HepG2 (cell line): Measurements from ENCODE around the gene ATG2A. TPM values are rescaled to one million over a fixed set of nuclear protein-coding genes. Genes with fewer than 3 reads are reported as not detected.

Source experiments
- ATAC-seq: fragments of 200-7000 bp; cut with Tn5 transposase; 3 replicates; pipeline ENCODE4 v1.9.1; 2020; ENCODE audit warnings: mild to moderate bottlenecking, moderate library complexity
- BruUV-seq: library from RNA; stranded (reverse); fragments of 400-500 nt; replicated peaks from 2 replicates; lab custom pipeline; 2021; lab: Mats Ljungman, UMichigan
- CTCF ChIA-PET: fragments of 300-600 bp; formaldehyde crosslinking; extraction: SDS; loops from one replicate; lab custom pipeline; 2021; ENCODE audit warnings: low total read pairs, inconsistent platforms, low intra/inter-chr PET ratio; lab: Yijun Ruan, JAX
- POLR2A ChIA-PET: fragments of 350-600 bp; sonication (Branson Sonifier 250); formaldehyde crosslinking; loops from one replicate; lab custom pipeline; 2020; ENCODE audit warnings: antibody characterized with exemption, inconsistent platforms; lab: Yijun Ruan, JAX
- DNase-seq: peaks from one replicate; pipeline ENCODE4 v3.0.0-alpha.2; 2015; ENCODE audit warnings: low spot score
- FAIRE-seq: peaks from 3 replicates; lab custom pipeline; 2011; peaks lifted over from hg19 to GRCh38; lab: Jason Lieb, UNC
- H2AFZ ChIP-seq: one replicate; pipeline ENCODE4 v1.6.1; 2011; ENCODE audit warnings: low read length, inconsistent platforms
- H3K27ac ChIP-seq: fragments of 300-600 bp; 3 replicates; pipeline ENCODE4 v1.8.0; 2011; ENCODE audit warnings: mixed run types, mild to moderate bottlenecking, mixed read lengths, low read length, inconsistent platforms; ENCODE audit not compliant: insufficient read depth; ENCODE audit errors: extremely low read length
- H3K27me3 ChIP-seq, 2 experiments: fragments of 200-600 bp in 1 of 2; 2 replicates in 1 of 2; 3 replicates in 1 of 2; pipeline versions ENCODE4 v1.6.0 to v1.8.0; 2011; ENCODE audit warnings: low read length in 2 of 2, mild to moderate bottlenecking in 2 of 2, moderate library complexity in 2 of 2, inconsistent platforms in 1 of 2; ENCODE audit not compliant: insufficient read depth in 2 of 2, control insufficient read depth in 1 of 2
- H3K36me3 ChIP-seq, 2 experiments: fragments of 200-600 bp in 1 of 2; replicated peaks in 1 of 2; 2 replicates in 1 of 2; 3 replicates in 1 of 2; pipeline versions ENCODE4 v1.5.1 to v1.8.0; 2011; ENCODE audit warnings: low read length in 2 of 2, inconsistent platforms in 1 of 2; ENCODE audit not compliant: insufficient read depth in 2 of 2, control insufficient read depth in 1 of 2
- H3K4me1 ChIP-seq: 2 replicates; pipeline ENCODE4 v1.5.1; 2012; ENCODE audit warnings: low read length, inconsistent platforms; ENCODE audit not compliant: insufficient read depth
- H3K4me2 ChIP-seq: 2 replicates; pipeline ENCODE4 v1.6.0; 2011; ENCODE audit warnings: low read depth, low read length, inconsistent platforms
- H3K4me3 ChIP-seq, 3 experiments: fragments of 200-600 bp in 1 of 3; sonication (generic), shearing (Covaris generic) in 1 of 3; replicated peaks in 1 of 3; 2 replicates each; pipeline ENCODE4 v1.5.1; 2011 to 2016; ENCODE audit warnings: low read length in 3 of 3, inconsistent platforms in 2 of 3, low read depth in 2 of 3, mild to moderate bottlenecking in 2 of 3, control low read depth in 1 of 3, mixed read lengths in 1 of 3; ENCODE audit not compliant: insufficient read depth in 1 of 3
- H3K79me2 ChIP-seq: one replicate; pipeline ENCODE4 v1.6.1; 2011; ENCODE audit warnings: low read length, inconsistent platforms; ENCODE audit not compliant: insufficient read depth
- H3K9ac ChIP-seq: 2 replicates; pipeline ENCODE4 v1.6.0; 2011; ENCODE audit warnings: mild to moderate bottlenecking, low read depth, low read length, inconsistent platforms; ENCODE audit not compliant: insufficient read depth
- H3K9me3 ChIP-seq: 2 replicates; pipeline ENCODE4 v1.5.1; 2012; ENCODE audit warnings: mild to moderate bottlenecking, low read length
- H4K20me1 ChIP-seq: 2 replicates; pipeline ENCODE4 v1.6.0; 2011; ENCODE audit warnings: inconsistent platforms, mild to moderate bottlenecking, low read length, moderate library complexity; ENCODE audit not compliant: insufficient read depth
- ATF7-NPFF ChIP-seq: sonication (generic); formaldehyde crosslinking; IDR thresholded peaks from 2 replicates; pipeline ENCODE4 v1.8.1; 2023; ENCODE audit warnings: mild to moderate bottlenecking, low read depth, missing genetic modification reagents, moderate library complexity
- TEAD2 ChIP-seq: sonication (generic); formaldehyde crosslinking; IDR thresholded peaks from 2 replicates; pipeline ENCODE4 v1.9.0; 2021; ENCODE audit warnings: missing genetic modification reagents
- WGBS: methylation state at CpG from one replicate; pipeline ENCODE4 v1.1.6; 2017; ENCODE audit warnings: low lambda C conversion rate; 5-methylcytosine and 5-hydroxymethylcytosine counted together
- in situ Hi-C: cut with HindIII; loops from 2 replicates; pipeline ENCODE4 v1.10.0; 2017; ENCODE audit warnings: low pct_unique_long_range_greater_than_20kb; ENCODE audit not compliant: extremely low pct_ligation_motif_present
- intact Hi-C: fragments of 100-400 bp; cut with micrococcal nuclease; formaldehyde crosslinking; loops from one replicate; pipeline ENCODE4 v1.10.0; 2022; ENCODE audit not compliant: unreplicated experiment
- polyA plus RNA-seq, 8 experiments: library from polyadenylated mRNA; depleted of rRNA in 3 of 8; stranded (reverse) in 7 of 8; unstranded in 1 of 8; fragments of >200 nt; fragmentation: Illumina TruSeq in 4 of 8; extraction: Trizol in 4 of 8; gene quantifications; 2 replicates each; pipeline versions ENCODE4 v1.2.1 to v1.2.3, GENCODE V29; 2011 to 2016; ENCODE audit warnings: low read depth in 4 of 8, missing spikeins in 1 of 8, mixed read lengths in 1 of 8; ENCODE audit not compliant: insufficient read depth in 1 of 8
- total RNA-seq, 5 experiments: library from RNA; depleted of rRNA; stranded (reverse); fragments of >200 nt; fragmentation: Illumina TruSeq; extraction: Trizol; gene quantifications; 2 replicates each; pipeline ENCODE4 v1.2.3, GENCODE V29; 2016; ENCODE audit warnings: low read depth in 1 of 5
- TF ChIP-seq, protein P1 (sequence below): sonication (generic); formaldehyde crosslinking; IDR thresholded peaks from 2 replicates; pipeline ENCODE4 v1.8.0; 2022; ENCODE audit warnings: mild to moderate bottlenecking, missing genetic modification reagents; ENCODE audit not compliant: insufficient replicate concordance
- TF ChIP-seq, protein P2 (sequence below): sonication (generic); formaldehyde crosslinking; IDR thresholded peaks from 2 replicates; pipeline ENCODE4 v1.4.0; 2020; ENCODE audit warnings: missing genetic modification reagents

ATG2A gene
- total and polyA plus RNA-seq, 2 of the 13 experiments (the other 11 are each of a cell fraction or from before 2014, with no cell fraction given), result 6.7 to 8.0 TPM

DNA sequence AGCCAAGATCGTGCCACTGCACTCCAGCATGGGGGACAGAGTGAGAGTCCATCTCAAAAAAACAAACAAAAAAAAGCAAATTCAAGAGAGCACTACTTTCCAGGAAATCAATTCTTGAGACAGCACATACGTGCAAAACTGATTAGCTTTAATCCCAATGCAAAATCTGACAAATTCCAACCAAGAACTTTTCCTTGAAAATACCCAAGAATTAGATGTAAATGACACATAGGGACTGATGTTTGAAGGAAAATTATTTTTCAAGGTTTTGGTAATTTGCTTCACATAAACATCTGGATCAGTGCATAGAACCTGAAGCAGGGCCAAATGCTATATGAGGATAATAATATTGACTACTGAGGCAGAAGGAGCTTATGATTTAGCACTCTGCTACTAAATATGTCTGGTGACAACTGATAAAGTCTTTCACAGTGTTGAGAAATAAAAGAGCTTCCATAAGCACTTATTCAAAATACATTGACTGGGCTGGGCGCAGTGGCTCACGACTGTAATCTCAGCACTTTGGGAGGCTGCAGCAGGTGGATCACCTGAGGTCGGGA lies 46.1 kb upstream of the ATG2A start (continued):
- TF ChIP-seq, protein P1, sequence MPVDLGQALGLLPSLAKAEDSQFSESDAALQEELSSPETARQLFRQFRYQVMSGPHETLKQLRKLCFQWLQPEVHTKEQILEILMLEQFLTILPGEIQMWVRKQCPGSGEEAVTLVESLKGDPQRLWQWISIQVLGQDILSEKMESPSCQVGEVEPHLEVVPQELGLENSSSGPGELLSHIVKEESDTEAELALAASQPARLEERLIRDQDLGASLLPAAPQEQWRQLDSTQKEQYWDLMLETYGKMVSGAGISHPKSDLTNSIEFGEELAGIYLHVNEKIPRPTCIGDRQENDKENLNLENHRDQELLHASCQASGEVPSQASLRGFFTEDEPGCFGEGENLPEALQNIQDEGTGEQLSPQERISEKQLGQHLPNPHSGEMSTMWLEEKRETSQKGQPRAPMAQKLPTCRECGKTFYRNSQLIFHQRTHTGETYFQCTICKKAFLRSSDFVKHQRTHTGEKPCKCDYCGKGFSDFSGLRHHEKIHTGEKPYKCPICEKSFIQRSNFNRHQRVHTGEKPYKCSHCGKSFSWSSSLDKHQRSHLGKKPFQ (CRISPR knock-in tag), result no peak
- no peak for TF ChIP-seq ATF7-NPFF (CRISPR knock-in tag)
- TF ChIP-seq, protein P2, sequence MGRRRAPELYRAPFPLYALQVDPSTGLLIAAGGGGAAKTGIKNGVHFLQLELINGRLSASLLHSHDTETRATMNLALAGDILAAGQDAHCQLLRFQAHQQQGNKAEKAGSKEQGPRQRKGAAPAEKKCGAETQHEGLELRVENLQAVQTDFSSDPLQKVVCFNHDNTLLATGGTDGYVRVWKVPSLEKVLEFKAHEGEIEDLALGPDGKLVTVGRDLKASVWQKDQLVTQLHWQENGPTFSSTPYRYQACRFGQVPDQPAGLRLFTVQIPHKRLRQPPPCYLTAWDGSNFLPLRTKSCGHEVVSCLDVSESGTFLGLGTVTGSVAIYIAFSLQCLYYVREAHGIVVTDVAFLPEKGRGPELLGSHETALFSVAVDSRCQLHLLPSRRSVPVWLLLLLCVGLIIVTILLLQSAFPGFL (CRISPR knock-in tag), result no peak
- TF ChIP-seq, all 625 proteins: peak for 0

DNA sequence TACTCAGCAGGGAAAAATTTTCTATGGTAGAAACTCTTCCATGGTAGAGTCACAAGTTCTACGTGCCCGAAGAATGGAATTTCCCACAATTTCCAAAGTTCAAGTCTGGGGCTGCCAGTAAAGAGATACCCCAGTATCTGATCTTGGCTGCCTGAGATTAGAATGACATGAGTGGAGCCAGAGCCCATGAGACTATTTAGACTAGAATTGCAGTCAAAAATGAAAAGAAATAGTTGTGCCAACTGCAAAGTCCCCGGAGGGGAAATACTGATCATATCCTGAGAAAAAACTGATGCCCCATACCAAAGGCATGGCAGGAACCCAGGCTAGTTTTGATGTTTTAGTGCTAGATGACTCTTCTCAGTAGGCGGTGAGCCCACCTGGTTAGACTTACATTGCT lies 43.7 kb upstream of the ATG2A start:
- intact Hi-C loops (no loop called here), in situ Hi-C loops (no loop called here)
- Histone ChIP-seq H3K27ac (no peak overlapping the region), H2AFZ (no peak overlapping the region), H3K9ac (no peak overlapping the region), H3K4me1 (peaks cover 10% of the 10 kb centered on the region), H3K4me2 (no peak overlapping the region), H4K20me1 (no peaks in the 10 kb centered on the region), H3K9me3 (no peaks in the 10 kb centered on the region), H3K27me3 (no peaks in the 10 kb centered on the region; a peak in 1 of 5 replicates), H3K4me3 (no peak overlapping the region), H3K36me3 (no peaks in the 10 kb centered on the region), H3K79me2 (no peaks in the 10 kb centered on the region)
- POLR2A ChIA-PET, result no interaction called here
- BruUV-seq, result no TSS peak
- WGBS, result 6% methylated on average over 4 of the region's 4 CpGs
- ATAC-seq (no peak), FAIRE-seq (no peak), DNase-seq (peak; percentile 9)
- TF ChIP-seq TEAD2 (CRISPR knock-in tag), result no peak
- CTCF ChIA-PET, result no interaction called here
